Colon (tissue), 2 donors: ENCODE data around the gene GPR146.

Experiments used
- FAIRE-seq: peaks from 2 replicates; lab custom pipeline; 2012; peaks lifted over from hg19 to GRCh38; lab: Jason Lieb, UNC
- donor health status: control.
- donor health status: control.

Gene GPR146

DNA sequence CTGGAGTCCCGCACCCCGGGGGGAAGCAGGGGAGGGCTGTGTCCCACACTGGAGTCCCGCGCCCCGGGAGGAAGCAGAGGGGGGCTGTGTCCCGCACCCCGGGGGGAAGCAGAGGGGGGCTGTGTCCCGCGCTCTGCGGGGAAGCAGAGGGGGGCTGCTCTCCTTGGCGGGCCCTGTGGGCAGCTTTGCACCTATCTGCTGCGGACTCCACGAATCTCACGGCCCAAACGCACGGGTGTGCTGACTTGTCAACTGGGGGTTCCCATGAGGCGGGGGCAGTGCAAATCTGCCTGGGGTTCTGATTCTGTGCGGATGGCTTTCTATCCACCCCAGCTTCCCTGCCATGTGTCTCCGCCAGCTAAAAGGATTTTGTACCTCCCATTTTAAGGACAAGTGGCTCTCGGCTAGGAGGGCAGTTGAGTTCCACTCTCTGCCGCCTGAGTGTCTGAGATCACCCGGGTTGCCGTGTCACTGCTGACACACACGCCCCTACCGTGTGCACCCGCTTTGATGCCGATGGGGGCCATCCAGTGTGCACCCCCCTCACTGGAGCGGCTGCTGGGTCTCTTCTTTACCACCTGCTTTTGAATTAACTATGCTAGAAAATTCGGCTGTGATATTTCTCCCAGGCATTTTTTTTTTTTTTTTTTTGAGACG, 64.0 kb downstream of the GPR146 start:
- FAIRE-seq, result no peak
